ENCODE results near the gene LARGE2. TPM values are rescaled to one million over a fixed set of nuclear protein-coding genes. Genes with fewer than 3 reads are reported as not detected.

The LARGE2 gene
- total RNA-seq, 1 donor from 2014 or later = not detected

- peaks cover 25% of the 10 kb centered on the region for H3K36me3 ChIP-seq
- no peaks in the 10 kb centered on the region for H3K9me3 ChIP-seq (replicated peaks)
- H3K27ac ChIP-seq (replicated peaks) = no peak overlapping the region
- DNase-seq = no peak
- TF ChIP-seq CTCF (IDR thresholded peaks at IDR 0.05; ENCODE audit: borderline replicate concordance) = no peak
- no peaks in the 10 kb centered on the region for H3K27me3 ChIP-seq (ENCODE audit: low read depth)
- no peak overlapping the region for H3K4me3 ChIP-seq
- H3K4me1 ChIP-seq = peaks cover 9% of the 10 kb centered on the region
- intact Hi-C loops (cut with micrococcal nuclease) = no loop called here
Measured at GRCh38 chr11:45906096-45906682, 16.3 kb upstream of the LARGE2 start.

- Histone ChIP-seq H3K27me3 (ENCODE audit: low read depth) (no peaks in the 10 kb centered on the region), H3K27ac (replicated peaks) (no peak within 1 kb of the TSS), H3K4me1 (peaks cover 4% of the 10 kb centered on the region), H3K9me3 (replicated peaks) (no peaks in the 10 kb centered on the region), H3K36me3 (peaks cover 34% of the 10 kb centered on the region), H3K4me3 (no peak within 1 kb of the TSS)
- DNase-seq = no peak
- TF ChIP-seq CTCF (IDR thresholded peaks at IDR 0.05; ENCODE audit: borderline replicate concordance) = no peak
- intact Hi-C loops (cut with micrococcal nuclease) = no loop called here
Measured at GRCh38 chr11:45906965-45907611, 15.4 kb upstream of the LARGE2 start, which contains the start of gene FREY1. TSS of gene FREY1 (minus strand) at chr11:45907271. CDS start at chr11:45907245, 26 bp downstream.

- H3K4me3 ChIP-seq = no peak overlapping the region
- H3K27ac ChIP-seq (replicated peaks) = no peak overlapping the region
- no peak for TF ChIP-seq CTCF (IDR thresholded peaks at IDR 0.05; ENCODE audit: borderline replicate concordance)
- H3K4me1 ChIP-seq = peaks cover 4% of the 10 kb centered on the region
- H3K27me3 ChIP-seq (ENCODE audit: low read depth) = no peaks in the 10 kb centered on the region
- intact Hi-C loops (cut with micrococcal nuclease) = no loop called here
- peaks cover 38% of the 10 kb centered on the region for H3K36me3 ChIP-seq
- no peak for DNase-seq
- no peaks in the 10 kb centered on the region for H3K9me3 ChIP-seq (replicated peaks)
Measured at GRCh38 chr11:45907911-45908370, 14.5 kb upstream of the LARGE2 start.

GRCh38 chr11:45909594-45910475 is 12.6 kb upstream of the LARGE2 start:
- TF ChIP-seq CTCF (IDR thresholded peaks at IDR 0.05; ENCODE audit: borderline replicate concordance) = no peak
- peaks cover 4% of the 10 kb centered on the region for H3K4me1 ChIP-seq
- no peak overlapping the region for H3K4me3 ChIP-seq
- intact Hi-C loops (cut with micrococcal nuclease) = no loop called here
- no peak overlapping the region for H3K27ac ChIP-seq (replicated peaks)
- no peak for DNase-seq
- H3K36me3 ChIP-seq = peaks cover 55% of the 10 kb centered on the region
- H3K9me3 ChIP-seq (replicated peaks) = no peaks in the 10 kb centered on the region
- no peaks in the 10 kb centered on the region for H3K27me3 ChIP-seq (ENCODE audit: low read depth)

- intact Hi-C loops (cut with micrococcal nuclease) = no loop called here
- DNase-seq = no peak
- Histone ChIP-seq H3K36me3 (peaks cover 62% of the 10 kb centered on the region), H3K27ac (replicated peaks) (no peak overlapping the region), H3K4me1 (peaks cover 5% of the 10 kb centered on the region), H3K4me3 (no peak overlapping the region), H3K9me3 (replicated peaks) (no peaks in the 10 kb centered on the region), H3K27me3 (ENCODE audit: low read depth) (no peaks in the 10 kb centered on the region)
- no peak for TF ChIP-seq CTCF (IDR thresholded peaks at IDR 0.05; ENCODE audit: borderline replicate concordance)
Measured at GRCh38 chr11:45910623-45911022, 11.8 kb upstream of the LARGE2 start.

All from left ventricle myocardium inferior (tissue), 1 donor.